Progenitor cell of endocrine pancreas (in vitro differentiated cells): ENCODE data around the gene MSTO1. TPM values are rescaled to one million over a fixed set of nuclear protein-coding genes. Genes with fewer than 3 reads are reported as not detected.
"Not testable (repeated sequence)": the region's sequence is repeated elsewhere in the genome, so short reads cannot be mapped to it uniquely, and the experiment has no call there.

Source experiments
- DNase-seq: peaks from one replicate; pipeline ENCODE4 v3.0.0; 2021; ENCODE audit warnings: low spot score; ENCODE audit not compliant: unreplicated experiment
- H3K27ac Mint-ChIP-seq: 2 replicates; pipeline ENCODE4 v1.8.0; 2021; ENCODE audit warnings: mild to moderate bottlenecking, moderate library complexity, mixed read lengths
- H3K27me3 Mint-ChIP-seq: 2 replicates; pipeline ENCODE4 v1.8.0; 2021; ENCODE audit warnings: mixed read lengths
- H3K36me3 Mint-ChIP-seq: 2 replicates; pipeline ENCODE4 v1.8.0; 2022; ENCODE audit warnings: mixed read lengths; ENCODE audit not compliant: insufficient read depth
- H3K4me1 Mint-ChIP-seq: 2 replicates; pipeline ENCODE4 v1.8.0; 2021; ENCODE audit warnings: low read depth, mixed read lengths
- H3K4me3 Mint-ChIP-seq: 2 replicates; pipeline ENCODE4 v1.8.0; 2021; ENCODE audit warnings: low read depth, mild to moderate bottlenecking, moderate library complexity, mixed read lengths
- H3K9me3 Mint-ChIP-seq: 2 replicates; pipeline ENCODE4 v1.8.0; 2021; ENCODE audit warnings: low read depth, mixed read lengths
- CTCF ChIP-seq: fragments of 200-600 bp; sonication (generic); IDR thresholded peaks from one replicate; pipeline ENCODE4 v1.5.0; 2021; ENCODE audit warnings: antibody characterized with exemption, mild to moderate bottlenecking; ENCODE audit not compliant: unreplicated experiment
- long read RNA-seq: library from polyadenylated mRNA; unstranded; transcript quantifications from one replicate; pipeline ENCODE4 v2.0.0, GENCODE V29; 2020
- total RNA-seq: library from RNA; stranded (reverse); gene quantifications from 2 replicates; pipeline ENCODE4 v1.2.1, GENCODE V29; 2021

MSTO1 gene
- 53.4 and 62.1 TPM in 2 replicates for total RNA-seq
- long read RNA-seq, transcript MSTO1-201 (14 exons, 2,431 nt): major isoform, 18 of 51 reads
- long read RNA-seq, partial matches to known transcripts: 3 of 51 reads
- long read RNA-seq, other reads (novel, unspliced or antisense): 29 of 51 reads

- DNase-seq: peak; percentile 82
- H3K4me3 Mint-ChIP-seq: peak within 1 kb of the TSS; percentile 90
- H3K4me1 Mint-ChIP-seq: no peaks in the 10 kb centered on the region
- peaks cover 3% of the 10 kb centered on the region for H3K36me3 Mint-ChIP-seq
- no peaks in the 10 kb centered on the region for H3K27me3 Mint-ChIP-seq
- peak within 1 kb of the TSS; percentile 95 for H3K27ac Mint-ChIP-seq
- TF ChIP-seq CTCF: no peak
- H3K9me3 Mint-ChIP-seq: no peaks in the 10 kb centered on the region
Observed at GRCh38 chr1:155609515-155610256, at the start of gene MSTO1. Gene MSTO1, plus strand, starts transcription at chr1:155610218. Its CDS starts 31 bp downstream, at chr1:155610249.

GRCh38 chr1:155561779-155562580, 48.0 kb upstream of the MSTO1 start:
- H3K4me3 Mint-ChIP-seq: peak overlapping the region; percentile 93
- H3K36me3 Mint-ChIP-seq, H3K27me3 Mint-ChIP-seq, H3K9me3 Mint-ChIP-seq: not testable (repeated sequence)
- DNase-seq: peak; percentile 43
- H3K27ac Mint-ChIP-seq: peak overlapping the region; percentile 98
- H3K4me1 Mint-ChIP-seq: peaks cover 24% of the 10 kb centered on the region

- Mint-ChIP-seq H3K36me3 (peaks cover 2% of the 10 kb centered on the region), H3K27ac (peak within 1 kb of the TSS; percentile 98), H3K9me3 (no peaks in the 10 kb centered on the region), H3K27me3 (no peaks in the 10 kb centered on the region), H3K4me1 (peaks cover 24% of the 10 kb centered on the region), H3K4me3 (peak within 1 kb of the TSS; percentile 93)
- TF ChIP-seq CTCF: no peak
- peak; percentile 82 for DNase-seq
Observed at GRCh38 chr1:155562581-155563376, 47.2 kb upstream of the MSTO1 start, which contains the start of gene ASH1L. Gene ASH1L, minus strand, starts transcription at chr1:155562803. Its CDS starts 41,284 bp downstream, at chr1:155521519.

GRCh38 chr1:155563377-155564022, 46.5 kb upstream of the MSTO1 start:
- H3K9me3 Mint-ChIP-seq, H3K27me3 Mint-ChIP-seq, DNase-seq, H3K36me3 Mint-ChIP-seq: not testable (repeated sequence)
- Mint-ChIP-seq H3K27ac (peak overlapping the region; percentile 98), H3K4me3 (peak overlapping the region; percentile 93), H3K4me1 (peaks cover 24% of the 10 kb centered on the region)

GRCh38 chr1:155569988-155570592, 39.9 kb upstream of the MSTO1 start:
- H3K27ac Mint-ChIP-seq: no peak overlapping the region
- peaks cover 4% of the 10 kb centered on the region for H3K36me3 Mint-ChIP-seq
- DNase-seq: no peak
- no peaks in the 10 kb centered on the region for H3K4me1 Mint-ChIP-seq
- H3K27me3 Mint-ChIP-seq: no peaks in the 10 kb centered on the region
- no peak overlapping the region for H3K4me3 Mint-ChIP-seq
- TF ChIP-seq CTCF: no peak
- H3K9me3 Mint-ChIP-seq: no peaks in the 10 kb centered on the region
